Measurements from ENCODE around the gene ATF7.

GRCh38 chr12:53575502-53576249 is 50.5 kb downstream of the ATF7 start:
- no peak for TF ChIP-seq GATA3 (IDR thresholded peaks at IDR 0.05; ENCODE audit: low read depth, low read length)
- TF ChIP-seq GATA2 (IDR thresholded peaks at IDR 0.05; ENCODE audit: low read depth, low read length): no peak

Measured in SH-SY5Y (cell line).